NB4 (cell line): Measurements from ENCODE around the gene FXYD4.

Source experiments
- CTCF ChIP-seq: IDR thresholded peaks from one replicate; pipeline ENCODE4 v1.5.1; 2012; ENCODE audit warnings: low read depth, low read length
- POLR2A ChIP-seq: IDR thresholded peaks from 2 replicates; pipeline ENCODE4 v1.6.1; 2011; ENCODE audit warnings: mild to moderate bottlenecking; ENCODE audit not compliant: insufficient read length; ENCODE audit errors: extremely low read depth

DNA sequence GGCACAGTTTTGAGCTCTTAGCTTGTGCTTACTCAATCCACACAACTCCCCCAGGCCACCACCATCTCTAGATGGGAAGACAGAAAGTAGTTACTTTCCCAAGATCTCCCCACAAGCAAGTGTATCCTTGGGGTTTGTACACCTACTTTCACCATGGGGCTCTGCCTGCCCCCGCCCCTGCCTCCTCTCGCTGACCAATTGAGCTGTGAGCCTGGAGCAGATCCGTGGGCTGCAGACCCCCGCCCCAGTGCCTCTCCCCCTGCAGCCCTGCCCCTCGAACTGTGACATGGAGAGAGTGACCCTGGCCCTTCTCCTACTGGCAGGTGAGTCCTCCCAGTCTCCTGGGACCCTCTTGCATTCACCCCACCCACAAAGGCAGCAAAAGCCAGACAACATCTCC is 2.0 kb downstream of the FXYD4 start:
- no peak for TF ChIP-seq CTCF
- no peak for TF ChIP-seq POLR2A
